GM21528 (cell line): ENCODE data around the gene CDC42EP5.

Experiments
- ATAC-seq: cut with Tn5 transposase; IDR thresholded peaks from one replicate; pipeline ENCODE4 v1.9.1; 2021; ENCODE audit warnings: mild to moderate bottlenecking, moderate library complexity; ENCODE audit not compliant: unreplicated experiment, low FRiP score

CDC42EP5 gene

GRCh38 chr19:54463531-54464043 is 9.5 kb downstream of the CDC42EP5 start, which contains the start of gene LENG9:
Gene LENG9, minus strand, starts transcription at chr19:54463778. Its CDS starts 252 bp downstream, at chr19:54463526.
- ATAC-seq = peak; percentile 68

GRCh38 chr19:54462655-54463530 is 10.2 kb downstream of the CDC42EP5 start:
- ATAC-seq = peak; percentile 7

DNA sequence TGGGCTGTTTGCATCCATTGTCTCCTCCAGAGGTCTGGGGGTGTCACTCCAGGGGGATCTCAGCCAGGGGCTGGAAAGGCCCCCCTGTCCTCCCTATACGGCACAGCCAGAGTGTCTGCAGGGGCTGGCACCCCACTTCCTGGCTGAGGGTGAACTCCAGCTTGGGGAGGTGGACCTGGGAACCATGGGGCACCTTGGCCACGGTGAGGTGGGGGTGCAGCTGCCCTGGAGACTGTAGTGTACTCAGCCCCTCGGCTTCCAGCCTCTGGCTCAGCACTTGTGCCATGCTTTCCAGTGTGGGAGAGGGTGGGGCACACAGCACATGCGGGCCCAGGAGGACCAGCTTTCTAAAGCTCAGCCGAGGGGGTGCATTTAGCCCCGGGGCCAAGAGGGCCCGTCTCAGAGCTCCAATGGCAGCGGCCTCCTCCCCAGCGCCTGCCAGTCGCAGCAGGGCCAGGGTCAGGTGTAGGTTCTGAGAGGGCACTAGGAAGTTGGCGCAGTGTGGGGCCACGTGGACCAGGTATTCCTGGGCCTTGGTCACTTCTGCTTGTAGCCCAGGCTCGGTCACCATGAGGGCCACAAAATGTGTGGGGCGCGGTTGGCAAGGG is 10.9 kb downstream of the CDC42EP5 start:
- ATAC-seq = no peak

- ATAC-seq = no peak
Measured at GRCh38 chr19:54461613-54462012, 11.5 kb downstream of the CDC42EP5 start.

- ATAC-seq = no peak
Measured at GRCh38 chr19:54461210-54461609, 11.9 kb downstream of the CDC42EP5 start.

DNA sequence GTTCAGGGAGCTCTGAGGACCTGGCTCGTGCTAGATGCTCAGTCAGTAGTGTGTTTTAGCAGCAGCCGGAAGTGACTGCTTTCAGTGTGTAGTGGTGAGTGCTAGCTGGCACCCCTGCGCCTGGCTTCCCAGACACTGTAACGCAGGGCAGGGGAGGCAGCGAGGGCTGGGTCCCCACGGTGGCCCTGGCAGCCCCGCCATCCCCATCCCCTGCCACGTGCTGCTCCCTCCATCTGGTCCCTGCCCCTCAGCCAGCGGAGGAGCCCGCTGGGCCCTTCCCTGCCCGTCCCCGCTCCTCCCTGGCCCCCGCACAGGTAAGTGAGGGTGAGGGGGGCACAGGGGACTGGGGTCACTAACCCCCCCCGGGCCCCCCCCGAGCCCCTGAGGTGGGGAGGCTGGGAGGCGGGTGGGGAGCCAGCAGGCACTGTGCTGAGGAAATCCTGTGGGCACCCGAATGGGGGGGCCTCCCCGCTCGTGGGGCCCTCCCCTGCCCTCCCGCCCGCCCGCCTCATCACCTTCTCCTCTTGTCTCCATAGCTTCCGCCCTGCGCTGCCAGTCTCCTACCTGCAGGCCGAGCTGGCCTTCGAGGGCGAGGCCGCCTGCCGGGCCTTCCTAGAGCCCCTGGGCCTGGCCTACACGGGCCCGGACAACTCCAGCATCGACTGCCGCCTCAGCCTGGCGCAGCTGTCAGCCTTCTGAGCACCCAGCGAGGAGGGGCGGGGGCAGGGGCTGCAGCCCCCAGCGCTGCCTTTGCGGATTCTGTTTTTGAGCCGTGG is 12.7 kb downstream of the CDC42EP5 start:
- no peak for ATAC-seq

DNA sequence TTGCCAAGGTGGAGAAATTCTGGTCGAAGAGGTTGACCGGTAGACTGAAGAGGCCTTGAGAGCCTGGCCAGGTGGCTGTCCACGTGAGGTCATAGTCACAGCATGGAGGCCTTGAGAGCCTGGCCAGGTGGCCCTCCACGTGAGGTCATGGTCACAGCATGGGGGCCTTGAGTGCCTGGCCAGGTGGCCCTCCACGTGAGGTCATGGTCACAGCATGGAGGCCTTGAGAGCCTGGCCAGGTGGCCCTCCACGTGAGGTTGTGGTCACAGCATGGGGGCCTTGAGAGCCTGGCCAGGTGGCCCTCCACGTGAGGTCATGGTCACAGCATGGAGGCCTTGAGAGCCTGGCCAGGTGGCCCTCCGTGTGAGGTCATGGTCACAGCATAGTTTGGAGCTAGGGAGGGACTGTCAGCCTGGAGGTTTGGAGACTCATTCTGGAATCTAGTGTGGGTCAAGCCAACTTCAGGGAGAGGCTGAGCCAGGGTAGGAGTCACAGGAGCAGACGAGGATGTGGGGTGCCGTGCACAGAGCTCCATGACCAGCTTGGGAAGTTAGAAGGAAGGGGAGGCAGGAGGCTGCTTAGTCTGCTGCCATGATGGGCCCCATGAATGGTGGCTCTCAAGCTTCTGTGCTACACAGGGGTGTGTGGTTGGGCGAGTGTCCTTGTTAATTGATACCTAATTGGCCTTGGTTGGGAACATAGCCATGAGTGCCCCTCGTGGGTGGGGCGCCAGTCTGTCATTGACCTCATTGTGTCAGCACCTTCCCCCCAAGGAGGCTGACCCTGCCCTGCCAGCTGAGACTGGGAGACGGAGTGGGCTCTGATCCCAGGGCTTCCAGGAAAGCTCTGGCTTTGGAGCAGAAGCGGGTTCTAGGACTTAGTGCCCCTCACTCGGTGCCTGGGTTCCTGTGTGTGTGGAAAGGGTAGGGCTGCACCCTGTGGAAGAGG is 13.5 kb downstream of the CDC42EP5 start:
- no peak for ATAC-seq

DNA sequence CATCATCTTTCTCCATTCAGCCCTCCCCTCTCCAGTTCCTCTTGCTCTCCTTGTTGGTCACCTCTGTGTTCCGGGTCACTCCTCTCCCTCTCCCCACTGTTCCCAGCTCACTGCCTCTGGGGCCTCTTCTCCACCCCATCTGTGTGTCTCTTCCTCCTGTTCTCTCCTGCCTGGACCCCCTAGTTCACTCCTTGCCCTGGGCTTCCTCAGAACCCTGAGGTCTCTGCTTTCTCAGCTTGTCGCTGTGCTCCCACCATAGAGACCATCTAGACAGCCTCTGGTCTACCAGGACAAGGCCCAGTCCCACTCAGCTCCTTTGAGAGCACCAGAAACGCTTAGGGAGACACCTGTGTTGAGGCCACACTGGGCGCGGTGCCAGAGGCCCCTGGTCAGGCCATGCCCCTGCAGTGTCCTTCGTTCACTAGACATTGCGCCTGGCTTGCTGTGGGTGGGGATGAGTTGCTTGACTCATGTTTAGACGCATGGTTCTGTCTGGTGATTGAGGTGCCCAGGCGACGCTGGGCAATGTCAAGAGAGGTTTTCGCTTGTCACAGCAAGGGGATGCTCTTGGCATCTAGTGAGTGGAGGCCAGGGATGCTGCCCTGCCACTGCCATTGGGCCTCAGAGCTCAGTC is 14.3 kb downstream of the CDC42EP5 start:
- no peak for ATAC-seq

DNA sequence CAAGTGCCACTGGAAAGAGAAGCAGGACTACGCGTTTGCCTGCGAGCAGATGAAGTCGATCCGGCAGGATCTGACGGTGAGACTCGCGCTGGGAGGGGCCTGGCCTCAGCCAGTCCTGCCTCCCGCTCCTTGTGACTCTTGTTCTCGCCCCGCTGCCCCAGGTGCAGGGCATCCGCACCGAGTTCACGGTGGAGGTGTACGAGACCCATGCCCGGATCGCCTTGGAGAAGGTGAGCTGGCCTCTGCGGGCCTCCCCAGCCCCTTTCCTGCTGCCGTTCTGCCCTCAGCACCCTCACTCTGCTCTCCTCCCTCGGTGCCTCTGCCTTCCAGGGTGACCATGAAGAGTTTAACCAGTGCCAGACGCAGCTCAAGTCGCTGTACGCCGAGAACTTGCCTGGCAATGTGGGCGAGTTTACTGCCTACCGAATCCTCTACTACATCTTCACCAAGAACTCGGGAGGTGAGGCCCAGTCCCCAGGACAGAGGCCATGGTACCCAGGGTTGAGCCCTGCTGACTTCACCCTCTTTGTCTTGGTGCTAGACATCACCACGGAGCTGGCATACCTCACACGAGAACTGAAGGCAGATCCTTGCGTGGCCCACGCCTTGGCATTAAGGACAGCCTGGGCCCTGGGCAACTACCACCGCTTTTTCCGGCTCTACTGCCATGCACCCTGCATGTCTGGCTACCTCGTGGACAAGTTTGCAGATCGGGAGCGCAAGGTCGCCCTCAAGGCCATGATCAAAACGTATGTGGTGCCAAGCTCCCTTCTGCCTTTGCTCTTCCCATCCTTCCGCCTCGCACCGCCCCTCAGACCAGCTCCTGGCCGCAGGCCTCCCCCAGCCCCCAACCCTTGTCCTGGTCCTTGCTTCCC is 15.1 kb downstream of the CDC42EP5 start:
- ATAC-seq = no peak

DNA sequence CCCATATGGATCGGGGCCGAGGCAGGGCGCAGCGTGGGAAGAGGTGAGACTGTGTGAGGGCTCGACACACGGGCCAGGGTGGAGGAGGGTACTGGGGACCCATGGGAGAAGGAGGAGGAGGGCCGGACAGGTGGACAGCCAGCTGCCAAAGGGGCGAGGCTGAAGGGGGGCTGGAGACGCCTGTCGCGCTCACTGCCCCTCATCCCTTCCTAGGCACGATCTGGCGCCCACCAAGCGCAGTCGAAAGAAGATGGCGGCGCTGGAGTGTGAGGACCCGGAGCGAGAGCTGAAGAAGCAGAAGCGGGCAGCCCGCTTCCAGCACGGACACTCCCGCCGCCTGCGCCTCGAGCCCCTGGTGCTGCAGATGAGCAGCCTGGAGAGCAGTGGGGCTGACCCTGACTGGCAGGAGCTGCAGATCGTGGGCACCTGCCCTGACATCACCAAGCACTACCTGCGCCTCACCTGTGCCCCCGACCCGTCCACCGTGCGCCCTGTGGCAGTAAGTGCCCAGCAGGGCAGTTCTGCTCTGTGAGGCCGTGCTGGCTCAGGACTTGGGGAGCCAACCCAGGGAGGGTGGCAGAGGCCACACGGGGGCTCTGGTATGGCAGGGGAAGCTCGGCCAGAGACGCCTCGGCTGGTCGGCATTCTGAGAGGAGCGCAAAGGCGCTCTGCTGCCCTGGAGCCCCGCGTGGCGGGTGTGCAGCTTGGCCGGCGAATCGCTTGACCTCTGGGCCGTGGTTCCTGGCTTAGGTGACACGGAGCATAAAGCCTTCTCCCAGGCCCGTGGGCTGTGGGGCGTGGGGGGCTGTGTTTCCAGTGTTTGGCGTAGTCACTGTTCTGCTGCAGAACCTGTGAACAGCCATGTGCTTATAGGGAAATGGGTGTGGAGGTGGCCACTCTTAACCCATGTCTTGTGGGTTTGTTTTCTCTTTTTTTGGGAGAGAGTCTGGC is 16.4 kb downstream of the CDC42EP5 start:
- no peak for ATAC-seq

GRCh38 chr19:54455786-54456422 is 17.2 kb downstream of the CDC42EP5 start:
- ATAC-seq = no peak

DNA sequence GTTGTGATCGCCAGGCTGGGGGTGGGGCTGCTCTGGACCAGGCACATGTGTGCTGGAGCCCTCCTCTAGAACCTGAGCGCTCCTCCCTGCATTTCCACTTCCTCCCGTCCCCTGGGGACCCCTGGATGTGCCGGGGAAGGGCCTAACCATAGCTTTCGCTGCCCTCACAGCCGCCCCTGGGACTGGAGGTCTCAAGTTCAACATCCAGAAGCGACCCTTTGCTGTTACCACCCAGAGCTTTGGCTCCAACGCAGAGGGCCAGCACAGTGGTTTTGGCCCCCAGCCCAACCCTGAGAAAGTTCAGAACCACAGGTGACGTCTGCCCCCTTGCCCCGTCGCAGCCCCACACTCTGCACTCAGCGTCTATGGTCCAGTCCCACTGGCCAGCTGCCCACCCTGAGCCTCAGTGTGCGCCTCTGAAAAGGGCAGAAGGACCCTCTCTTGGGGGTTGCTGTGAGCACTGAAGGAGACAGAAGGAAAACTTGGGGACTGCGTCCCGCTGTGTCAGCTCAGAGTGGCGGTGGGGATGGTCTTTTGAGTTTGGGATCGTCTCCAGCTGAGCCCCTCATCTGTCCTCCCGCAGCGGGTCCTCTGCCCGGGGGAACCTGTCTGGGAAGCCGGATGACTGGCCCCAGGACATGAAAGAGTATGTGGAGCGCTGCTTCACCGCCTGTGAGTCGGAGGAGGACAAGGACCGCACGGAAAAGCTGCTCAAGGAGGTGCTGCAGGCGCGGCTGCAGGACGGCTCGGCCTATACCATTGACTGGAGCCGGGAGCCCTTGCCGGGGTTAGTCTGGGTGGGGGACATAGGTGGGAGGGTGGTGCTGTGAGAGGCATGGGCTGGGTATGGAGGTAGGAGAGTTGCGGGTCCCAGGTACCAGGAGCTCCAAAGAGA is 18.1 kb downstream of the CDC42EP5 start:
- no peak for ATAC-seq

- ATAC-seq = no peak
Measured at GRCh38 chr19:54453921-54454780, 18.9 kb downstream of the CDC42EP5 start.

GRCh38 chr19:54452626-54453025 is 20.5 kb downstream of the CDC42EP5 start:
- no peak for ATAC-seq

DNA sequence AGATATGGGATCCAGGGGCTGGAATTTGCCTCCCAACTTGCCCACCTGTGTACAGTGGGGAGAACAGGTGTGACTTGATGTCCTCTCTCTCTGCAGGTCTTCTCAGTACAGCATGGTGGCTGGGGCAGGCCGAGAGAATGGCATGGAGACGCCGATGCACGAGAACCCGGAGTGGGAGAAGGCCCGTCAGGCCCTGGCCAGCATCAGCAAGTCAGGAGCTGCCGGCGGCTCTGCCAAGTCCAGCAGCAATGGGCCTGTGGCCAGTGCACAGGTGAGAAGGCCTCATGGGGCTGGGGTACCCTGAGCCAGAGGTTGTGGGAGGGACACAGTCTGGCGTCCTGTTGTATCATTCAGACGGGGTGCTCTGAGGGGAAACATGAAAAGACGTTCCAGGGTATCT is 21.1 kb downstream of the CDC42EP5 start:
- no peak for ATAC-seq
